Activated CD4-positive, CD25-positive, alpha-beta regulatory T cell treated with anti-CD3 and anti-CD28 coated beads, Interleukin-2, amount 50 U/mL, for 16 hours (primary cell): Measurements from ENCODE around the gene ZNF490.
"Not testable (repeated sequence)": the region's sequence is repeated elsewhere in the genome, so short reads cannot be mapped to it uniquely, and the experiment has no call there.

Experiments used
- DNase-seq: peaks from one replicate; pipeline ENCODE4 v3.0.0-alpha.2; 2020; ENCODE audit warnings: low read depth, low spot score

The ZNF490 gene

GRCh38 chr19:12610540-12611360 is at the start of gene ZNF490, which contains the start of gene ZNF791:
Gene ZNF490 (minus strand): TSS chr19:12610813. CDS start chr19:12610680, 133 bp downstream.
Gene ZNF791 (plus strand): TSS chr19:12610920. CDS start chr19:12611080, 160 bp downstream.
- peak; percentile 94 for DNase-seq

DNA sequence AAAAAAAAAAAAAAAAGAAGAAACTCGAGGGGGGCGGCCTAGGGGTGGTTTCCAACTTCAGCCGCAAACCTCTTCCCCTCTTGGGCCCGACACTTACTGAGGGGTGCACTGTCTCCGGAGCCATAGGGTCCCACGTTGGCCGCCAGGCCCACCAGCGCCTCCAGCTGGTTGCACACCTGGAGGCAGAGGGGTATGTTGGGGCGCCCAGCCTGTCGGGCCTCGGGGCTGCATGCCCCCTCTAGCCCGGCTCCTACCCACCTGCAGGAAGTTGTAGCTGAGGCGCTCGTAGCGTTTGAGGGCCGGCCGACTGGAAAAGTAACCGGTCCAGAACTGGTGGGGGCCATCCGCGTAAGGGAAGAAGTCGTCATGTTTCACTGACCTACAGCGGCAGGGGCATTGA is 47.4 kb upstream of the ZNF490 start:
- DNase-seq: no peak

GRCh38 chr19:12656899-12657571 is 46.4 kb upstream of the ZNF490 start:
- DNase-seq: no peak

GRCh38 chr19:12655546-12655945 is 44.9 kb upstream of the ZNF490 start:
- no peak for DNase-seq

DNA sequence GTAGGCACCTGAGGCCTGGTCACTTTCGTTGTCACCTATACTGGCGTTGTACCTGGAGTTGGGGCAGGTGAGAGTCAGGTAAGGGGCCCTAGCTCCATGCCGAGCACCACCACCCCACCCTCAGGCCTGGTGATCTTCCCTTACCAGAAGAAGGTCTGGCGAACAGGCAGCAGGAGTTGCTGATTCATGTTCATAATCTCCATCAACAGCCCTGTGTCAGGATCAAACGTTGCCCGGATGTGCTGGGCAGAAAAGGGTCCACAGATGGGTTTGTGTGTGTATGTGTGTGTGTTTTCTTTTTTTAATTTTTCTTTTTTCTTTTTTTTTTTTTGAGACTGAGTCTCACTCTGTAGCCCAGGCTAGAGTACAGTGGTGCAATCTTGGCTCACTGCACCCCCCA is 41.6 kb upstream of the ZNF490 start:
- no peak for DNase-seq

- DNase-seq: no peak
These were observed 39.3 kb upstream of the ZNF490 start for GRCh38 chr19:12649941-12650340.

- no peak for DNase-seq
These were observed 37.5 kb upstream of the ZNF490 start for GRCh38 chr19:12648088-12648487.

- no peak for DNase-seq
These were observed 37.0 kb upstream of the ZNF490 start for GRCh38 chr19:12647490-12648071.

- no peak for DNase-seq
These were observed 36.4 kb upstream of the ZNF490 start for GRCh38 chr19:12647047-12647446.

GRCh38 chr19:12646551-12646950 is 35.9 kb upstream of the ZNF490 start:
- DNase-seq: no peak

- not testable (repeated sequence) for DNase-seq
These were observed 33.1 kb upstream of the ZNF490 start for GRCh38 chr19:12643716-12644115.

- no peak for DNase-seq
These were observed 31.9 kb upstream of the ZNF490 start for GRCh38 chr19:12642506-12642905.

DNA sequence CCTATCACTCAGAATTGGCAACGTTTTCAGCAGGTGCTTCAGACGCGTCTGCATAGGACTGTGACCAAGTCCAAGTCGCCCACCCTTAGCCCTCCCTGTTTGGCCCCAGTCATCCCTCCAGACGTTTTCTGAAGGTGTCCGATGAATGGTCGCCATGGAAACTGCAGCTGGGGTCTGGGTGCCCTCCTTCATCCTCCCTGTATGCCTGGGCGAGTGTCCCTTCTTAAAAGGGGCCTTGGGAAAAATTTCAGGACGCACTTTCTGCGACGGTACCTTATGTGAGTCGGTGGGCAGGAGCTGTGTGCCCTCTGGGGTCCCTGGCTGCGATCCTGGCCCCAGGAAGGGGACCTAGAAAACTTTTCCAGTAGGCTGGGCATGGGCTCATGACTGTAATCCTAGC is 30.8 kb upstream of the ZNF490 start:
- DNase-seq: no peak

- peak; percentile 64 for DNase-seq
These were observed 29.4 kb upstream of the ZNF490 start for GRCh38 chr19:12639901-12640613.

DNA sequence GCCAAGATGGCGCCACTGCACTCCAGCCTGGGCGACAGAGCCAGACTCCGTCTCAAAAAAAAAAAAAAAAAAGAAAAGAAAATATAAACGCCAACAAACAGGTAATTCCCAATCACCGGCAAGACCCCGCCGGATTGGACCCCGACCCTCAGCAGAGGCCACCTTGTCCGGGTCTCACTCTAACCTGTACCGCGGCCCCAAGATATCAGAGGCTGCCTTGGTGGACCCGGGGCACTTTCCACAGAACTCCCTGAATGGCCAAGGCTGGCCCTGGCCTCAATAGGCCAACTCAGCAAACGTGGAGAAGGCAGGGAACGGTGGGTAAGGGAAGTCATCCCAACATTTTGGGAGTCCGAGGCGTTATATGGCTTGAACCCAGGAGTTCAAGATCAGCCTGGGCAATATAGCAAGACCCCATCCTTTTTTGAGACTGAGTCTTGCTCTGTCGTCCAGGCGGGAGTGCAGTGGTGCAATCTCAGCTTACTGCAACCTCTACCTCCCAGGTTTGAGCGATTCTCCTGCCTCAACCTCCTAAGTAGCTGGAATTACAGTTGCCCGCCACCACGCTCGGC is 28.1 kb upstream of the ZNF490 start:
- no peak for DNase-seq

- no peak for DNase-seq
These were observed 26.0 kb upstream of the ZNF490 start for GRCh38 chr19:12636631-12637030.

GRCh38 chr19:12629215-12629614 is 18.6 kb upstream of the ZNF490 start:
- no peak for DNase-seq

GRCh38 chr19:12628040-12629022 is 17.7 kb upstream of the ZNF490 start:
- DNase-seq: no peak

GRCh38 chr19:12626958-12627357 is 16.3 kb upstream of the ZNF490 start:
- DNase-seq: no peak

- no peak for DNase-seq
These were observed 12.9 kb upstream of the ZNF490 start for GRCh38 chr19:12623361-12624031.
